Measurements from ENCODE around the gene ARMC3.

DNA sequence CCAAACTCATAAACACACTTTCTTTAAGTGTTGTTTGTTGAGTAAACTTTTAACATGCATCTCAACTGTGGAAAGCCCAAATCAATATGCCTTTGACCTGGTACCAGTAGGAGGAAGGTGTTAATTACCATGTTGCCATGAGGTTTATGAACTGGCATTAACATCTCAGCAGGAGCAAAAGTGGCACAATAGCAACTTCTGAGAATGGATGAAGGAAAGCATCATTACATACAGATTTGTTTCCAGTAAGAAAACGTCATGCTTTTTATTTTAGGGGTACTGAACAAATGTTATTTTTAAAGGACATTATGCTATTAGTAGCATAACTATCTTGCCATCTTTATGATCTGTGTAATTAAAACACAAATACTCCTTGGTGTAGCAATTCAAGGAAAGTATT lies 51.1 kb downstream of the ARMC3 start:
- TF ChIP-seq POLR2AphosphoS5 (IDR thresholded peaks at IDR 0.05) (no peak), CTCF (IDR thresholded peaks at IDR 0.05) (no peak)

Data from breast epithelium (tissue), 3 donors.